ENCODE data around the gene PRKACG. TPM values are rescaled to one million over a fixed set of nuclear protein-coding genes. Genes with fewer than 3 reads are reported as not detected.
"Not testable (repeated sequence)": the region's sequence is repeated elsewhere in the genome, so short reads cannot be mapped to it uniquely, and the experiment has no call there.

Gene PRKACG
- polyA plus RNA-seq, 1 donor, result not detected

DNA sequence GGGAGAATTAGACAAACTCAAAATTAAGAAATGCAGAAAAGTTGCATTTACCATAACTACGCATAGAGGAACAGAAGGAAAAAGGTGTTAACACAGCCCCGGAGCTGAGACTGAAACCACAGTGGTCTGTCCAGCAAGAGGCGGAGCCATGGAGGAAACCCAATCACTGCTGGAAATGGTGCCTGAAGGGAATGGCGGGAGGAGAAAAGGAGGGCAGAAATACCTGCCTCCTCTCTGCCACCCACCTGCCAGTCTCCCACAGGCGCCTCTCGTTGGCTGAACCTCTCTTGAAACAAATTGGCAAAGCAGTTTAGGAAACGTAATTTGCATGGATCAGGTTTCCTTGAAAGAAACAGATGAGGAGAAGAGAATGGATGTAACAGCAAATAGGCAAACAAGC is 9.7 kb upstream of the PRKACG start:
- DNase-seq, result no peak

DNA sequence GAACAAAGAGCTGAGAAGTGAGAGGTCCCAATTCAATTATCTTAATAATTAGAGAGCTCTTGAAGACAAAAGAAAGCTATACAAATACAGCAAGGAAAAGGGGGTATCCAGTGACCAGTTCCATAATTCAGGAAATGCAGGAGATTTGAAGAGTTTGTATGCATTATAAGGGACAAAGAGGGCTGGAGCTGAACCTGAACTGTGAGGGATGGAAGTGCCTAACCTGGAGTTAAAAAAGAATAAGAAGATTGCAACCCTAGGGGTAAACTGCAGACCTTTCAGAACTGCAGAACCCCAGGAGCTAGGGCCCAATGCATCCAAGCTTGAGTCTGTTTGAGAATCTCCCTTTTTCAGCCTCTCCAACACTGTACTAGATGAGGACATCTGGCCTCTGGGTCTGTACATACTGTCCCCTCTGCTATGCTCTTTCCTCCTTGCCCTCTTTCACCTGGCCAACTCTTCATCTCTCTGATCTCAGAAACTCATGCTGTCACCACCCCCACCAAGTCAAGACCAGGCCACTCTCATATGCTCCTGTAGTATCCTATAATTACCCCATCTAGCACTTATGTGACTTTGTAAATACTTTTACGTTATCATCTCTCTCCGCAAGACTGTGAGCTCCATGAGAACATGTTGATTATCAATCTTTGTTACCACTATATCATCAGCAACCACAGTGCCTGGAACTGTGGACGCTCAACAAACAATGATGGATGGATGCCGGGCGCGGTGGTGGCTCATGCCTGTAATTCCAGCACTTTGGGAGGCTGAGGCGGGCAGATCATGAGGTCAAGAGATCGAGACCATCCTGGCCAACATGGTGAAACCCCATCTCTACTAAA is 6.6 kb upstream of the PRKACG start:
- DNase-seq, result no peak

DNA sequence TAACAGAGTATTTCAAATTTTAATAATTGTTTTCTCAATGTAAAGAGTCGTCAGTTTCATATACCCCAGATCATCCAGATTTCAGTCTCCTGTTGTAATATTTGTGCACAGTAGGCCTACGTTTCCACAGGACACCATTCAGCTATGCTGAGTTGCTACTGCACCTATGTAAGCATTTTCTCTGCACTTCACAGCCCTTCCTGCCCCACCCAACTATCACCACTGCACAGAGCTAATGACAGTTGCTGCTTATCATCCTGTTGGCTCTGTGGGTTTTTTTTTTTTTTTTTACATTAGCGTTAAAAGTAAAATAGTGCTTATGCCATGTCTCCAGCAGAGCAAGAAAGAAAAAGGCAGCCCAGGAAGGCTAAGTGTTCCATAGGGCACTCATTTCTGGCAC is 5.9 kb upstream of the PRKACG start:
- DNase-seq, result no peak

DNA sequence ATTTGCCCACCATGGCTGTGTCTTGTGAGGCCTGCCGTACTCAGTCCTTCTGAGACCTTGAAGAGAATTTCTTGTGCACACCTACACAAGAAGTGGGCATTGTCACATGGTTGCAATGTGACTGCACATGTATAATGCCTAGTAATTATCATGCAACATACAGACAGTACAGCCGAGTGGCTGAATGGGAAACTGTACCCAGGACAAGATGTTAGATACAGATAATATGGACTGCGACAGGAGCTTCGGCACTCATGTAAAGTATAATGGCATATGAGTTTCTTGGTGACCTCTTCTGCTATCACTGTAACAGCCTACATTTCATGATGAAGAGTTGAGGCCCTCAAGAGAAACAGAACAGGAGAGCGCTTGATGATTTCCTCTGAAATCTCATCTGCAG is 4.8 kb upstream of the PRKACG start:
- no peak for DNase-seq

DNA sequence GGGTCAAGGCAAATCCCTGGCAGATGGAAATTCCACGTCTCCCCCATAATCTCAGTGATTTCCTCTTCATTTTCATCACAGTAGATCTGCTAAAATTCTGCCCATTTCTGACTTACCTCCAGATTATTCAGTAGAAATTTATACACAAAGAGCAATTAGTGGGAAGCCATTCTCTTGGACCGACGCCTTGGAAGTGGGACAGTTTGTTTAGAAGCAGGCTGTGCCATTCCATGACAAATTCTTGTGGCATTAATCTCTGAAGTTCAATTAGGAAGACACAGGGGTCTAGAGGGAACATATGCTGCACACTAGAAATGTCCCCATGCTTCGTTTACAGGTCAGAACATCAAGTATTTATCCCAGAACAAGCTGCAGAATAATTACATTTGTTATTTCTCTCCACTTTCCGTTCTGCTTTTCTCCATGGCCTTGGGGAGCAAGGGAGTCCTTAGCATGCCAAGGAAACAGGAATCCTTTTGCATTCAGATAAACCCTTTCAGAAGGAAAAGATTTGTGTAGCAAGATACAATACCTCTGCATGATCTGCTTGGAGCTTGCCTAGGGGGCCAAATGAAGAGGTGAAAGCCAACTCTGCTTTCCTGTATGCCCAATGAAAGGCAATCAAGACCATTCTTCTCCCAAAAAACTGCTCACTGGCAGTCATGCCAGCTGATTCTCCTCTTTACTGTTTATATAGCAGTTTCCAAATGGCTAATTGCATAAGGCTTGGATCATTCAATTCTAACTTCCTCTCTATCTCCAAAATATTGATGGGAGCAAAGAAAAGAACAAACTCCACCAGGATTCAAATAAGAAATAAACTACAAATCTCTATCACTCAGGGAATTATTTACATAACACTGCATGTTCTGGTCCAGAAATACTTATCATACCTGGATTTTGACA is 2.5 kb upstream of the PRKACG start:
- DNase-seq, result no peak

DNA sequence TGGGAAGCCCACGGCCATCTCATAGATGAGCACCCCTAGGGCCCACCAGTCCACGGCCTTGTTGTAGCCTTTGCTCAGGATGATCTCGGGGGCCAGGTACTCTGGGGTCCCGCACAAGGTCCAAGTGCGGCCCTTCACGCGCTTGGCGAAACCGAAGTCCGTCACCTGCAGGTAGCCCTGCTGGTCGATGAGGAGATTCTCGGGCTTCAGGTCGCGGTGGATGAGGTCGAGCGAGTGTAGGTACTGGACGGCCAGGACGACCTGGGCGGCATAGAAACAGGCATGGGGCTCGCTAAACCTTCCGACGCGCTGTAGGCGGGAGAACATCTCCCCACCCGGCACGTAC is 558 bp downstream of the PRKACG start:
- no peak for DNase-seq

DNA sequence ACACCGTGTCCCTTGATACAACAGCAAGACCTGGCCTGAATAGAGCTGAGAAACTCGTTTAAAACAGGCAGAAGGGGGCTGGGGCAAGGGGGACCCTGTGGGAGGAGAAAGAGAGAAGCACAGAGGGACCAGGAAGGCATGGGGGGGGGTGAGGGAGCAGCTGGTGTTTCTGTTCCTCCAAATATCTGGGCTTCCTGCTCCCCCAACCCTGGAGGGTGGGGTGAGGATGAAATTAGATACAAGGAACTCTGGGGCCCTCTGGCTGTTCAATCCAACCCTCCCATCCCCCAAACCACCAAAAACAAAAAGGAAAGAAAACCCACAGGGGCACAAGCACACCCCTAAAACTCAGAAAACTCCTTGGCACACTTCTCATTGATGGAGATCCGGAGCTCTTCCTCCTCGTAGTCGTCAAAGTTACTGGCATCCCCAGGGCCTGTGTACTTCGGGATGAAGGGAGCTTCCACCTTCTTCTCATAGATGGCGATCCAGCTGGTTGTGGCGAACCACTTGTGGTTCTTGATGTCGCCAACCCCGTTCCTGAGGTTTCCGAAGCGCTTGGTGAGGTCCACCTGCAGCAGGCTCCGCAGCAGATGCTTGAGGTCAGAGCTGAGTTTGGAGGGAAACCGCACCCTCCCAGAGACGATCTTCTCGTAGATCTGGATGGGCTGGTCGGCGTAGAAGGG is 1.1 kb downstream of the PRKACG start:
- no peak for DNase-seq

DNA sequence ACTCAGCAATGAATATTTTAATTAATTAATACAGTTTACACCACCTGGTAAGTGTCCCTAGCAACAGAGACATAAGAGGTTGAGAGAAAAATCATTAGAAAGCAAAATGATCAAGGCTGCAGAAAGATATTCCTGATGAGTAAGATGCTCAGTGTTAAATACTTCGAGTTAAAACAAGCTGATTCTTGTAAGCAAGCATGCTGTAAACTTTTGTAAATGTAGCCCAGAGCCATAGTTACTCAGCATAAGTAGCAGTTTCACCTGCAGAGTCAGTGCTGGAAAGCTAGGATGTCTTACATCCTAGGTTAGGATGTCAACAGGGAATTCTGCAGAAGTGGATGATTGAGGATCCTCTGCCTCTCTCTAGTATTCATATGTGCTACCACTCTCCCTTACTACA is 4.2 kb downstream of the PRKACG start:
- no peak for DNase-seq

DNA sequence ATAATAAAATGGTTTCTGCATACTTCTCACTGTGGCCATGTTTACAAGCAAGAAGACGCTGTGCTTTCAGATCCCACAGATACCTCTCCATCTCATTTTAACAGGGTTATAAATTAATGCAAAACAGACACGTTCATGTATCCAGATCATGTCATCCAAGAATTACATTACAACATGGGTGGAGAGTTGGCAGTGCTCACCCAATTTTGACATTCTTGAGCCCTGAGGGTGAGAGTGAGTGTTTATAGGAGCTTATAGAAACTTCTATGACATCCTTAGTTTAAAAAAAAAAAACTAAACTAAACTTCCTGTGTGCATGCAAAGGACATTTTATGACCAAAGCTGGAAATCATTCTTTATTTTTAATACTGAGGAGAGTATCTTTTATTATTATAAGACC is 9.1 kb downstream of the PRKACG start:
- DNase-seq, result no peak

DNA sequence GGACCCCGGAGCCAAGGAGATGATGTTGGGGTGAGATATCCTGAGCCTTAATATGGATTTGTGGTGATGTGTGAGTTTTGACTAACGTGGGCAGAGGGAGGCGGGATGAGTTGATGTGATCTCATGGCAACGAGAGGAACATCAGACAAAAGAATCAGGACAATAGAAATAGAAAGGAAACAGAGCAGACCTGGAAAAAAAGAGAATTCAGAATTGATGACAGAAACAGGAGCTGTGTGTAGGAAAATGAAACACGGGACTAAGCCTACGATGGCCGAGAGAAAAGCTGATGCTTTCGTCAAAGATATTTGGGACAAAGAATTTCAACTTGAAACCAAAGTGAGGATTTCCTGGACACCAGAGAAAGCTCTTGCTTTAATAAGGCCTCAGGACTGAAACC is 10.9 kb downstream of the PRKACG start:
- DNase-seq, result no peak

DNA sequence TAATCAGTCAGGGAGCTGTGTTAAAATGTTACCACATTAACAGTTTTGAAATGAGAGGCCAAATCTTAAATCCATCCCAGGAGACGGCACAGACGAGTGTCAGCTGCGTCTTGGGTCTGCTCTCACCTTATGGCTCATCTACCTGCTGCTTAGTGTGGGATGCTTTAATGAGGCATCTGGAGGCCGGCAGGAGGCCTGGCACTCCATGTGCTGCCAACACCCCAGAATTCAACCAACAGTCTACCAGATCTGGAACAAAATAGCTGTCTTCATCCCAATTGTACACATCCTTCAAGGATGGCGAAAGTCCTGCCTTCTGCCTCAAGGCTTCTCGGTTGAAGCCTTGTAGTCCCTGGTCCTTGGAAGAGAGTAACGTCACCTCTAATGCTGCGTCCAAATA is 12.0 kb downstream of the PRKACG start:
- DNase-seq, result no peak

DNA sequence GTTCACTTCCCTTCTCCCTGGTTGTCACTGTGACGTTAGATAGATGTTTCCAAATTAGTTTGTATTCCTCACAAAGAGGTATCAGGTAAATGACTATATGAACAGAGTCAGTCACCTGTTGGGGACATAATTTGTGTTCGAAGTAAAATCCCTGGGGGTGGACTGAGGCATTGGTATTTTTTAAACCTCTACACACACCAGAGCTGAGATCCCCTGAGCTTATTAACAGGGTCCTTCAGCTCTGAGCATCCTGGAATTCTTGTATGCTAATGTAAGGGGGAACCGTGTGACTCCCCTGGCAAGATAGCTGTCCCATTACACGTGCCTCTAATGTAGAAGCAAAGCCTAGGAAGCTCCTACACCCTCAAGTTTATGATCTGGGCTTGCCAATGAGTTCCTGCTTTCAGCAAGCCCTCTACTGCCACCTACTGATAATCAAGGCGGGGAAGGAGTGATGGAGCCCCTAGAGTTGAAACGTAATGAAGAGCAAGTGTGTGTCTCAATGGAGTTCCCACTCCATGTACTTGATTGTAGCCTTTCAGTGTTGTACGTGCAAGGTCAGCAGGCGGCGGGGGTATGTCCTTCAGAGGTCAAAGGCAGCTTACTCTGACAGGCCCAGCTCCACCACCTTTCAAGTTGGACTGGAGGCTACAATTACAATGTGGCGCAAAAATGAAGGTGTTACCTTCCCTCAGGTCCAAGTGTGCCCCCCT is 14.4 kb downstream of the PRKACG start:
- peak; percentile 50 for DNase-seq

DNA sequence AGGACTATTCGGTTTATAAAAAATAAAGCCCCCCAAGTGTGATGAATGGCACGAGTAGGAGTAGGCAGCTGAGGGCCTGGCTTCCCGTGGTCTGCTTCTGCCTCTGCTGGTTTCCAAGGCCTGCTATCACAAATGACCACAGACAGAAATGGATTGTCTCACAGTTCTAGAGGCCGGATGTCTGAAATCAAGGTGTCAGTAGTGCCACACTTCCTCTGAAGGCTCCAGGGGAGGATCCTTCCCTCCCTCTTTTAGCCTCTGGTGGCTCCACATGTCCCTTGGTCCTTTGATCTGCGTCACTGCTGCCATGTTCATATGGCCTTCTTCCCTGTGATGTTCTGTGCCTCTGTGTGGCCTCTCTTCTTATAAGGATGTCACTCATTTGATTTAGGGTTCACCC is 15.1 kb downstream of the PRKACG start:
- no peak for DNase-seq

DNA sequence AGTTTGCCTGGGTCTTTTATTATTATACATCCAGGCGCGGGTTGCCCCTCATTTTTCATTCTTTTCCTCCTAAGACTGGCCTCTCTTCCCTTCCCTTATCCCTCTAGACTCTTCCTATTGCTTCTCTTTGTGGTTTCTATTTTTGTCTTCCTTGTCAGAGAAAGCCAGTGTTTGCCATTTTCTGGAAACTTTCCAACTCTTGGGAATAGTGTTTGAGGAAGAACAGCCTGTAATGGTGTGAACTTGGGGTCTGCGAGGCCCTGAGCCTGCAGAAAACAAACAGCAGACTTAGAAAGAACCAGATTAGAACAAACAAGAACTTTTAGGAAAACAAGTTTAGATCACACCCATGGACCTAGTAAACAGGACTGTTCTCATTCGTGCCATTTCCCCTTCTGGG is 15.5 kb downstream of the PRKACG start:
- DNase-seq, result no peak

DNA sequence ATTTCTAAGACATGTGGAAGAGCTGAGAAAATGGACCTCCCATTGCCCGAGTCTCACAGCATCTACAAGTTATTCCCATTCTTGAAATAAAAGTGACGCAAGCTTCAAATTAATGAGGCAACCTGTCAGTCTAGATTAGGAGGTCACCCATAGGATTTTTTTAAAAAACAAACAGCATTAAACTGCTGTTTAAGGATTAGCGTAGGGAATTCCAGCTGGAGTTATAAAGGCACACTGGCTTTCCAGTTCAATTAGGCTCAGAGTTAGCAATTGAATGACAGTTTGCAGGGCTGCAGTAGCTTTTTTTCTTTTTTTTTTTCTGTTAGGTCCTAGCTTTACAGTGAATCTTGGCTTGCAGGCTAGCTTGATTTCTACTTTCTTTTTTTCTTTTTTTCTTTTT is 16.2 kb downstream of the PRKACG start:
- DNase-seq, result no peak

DNA sequence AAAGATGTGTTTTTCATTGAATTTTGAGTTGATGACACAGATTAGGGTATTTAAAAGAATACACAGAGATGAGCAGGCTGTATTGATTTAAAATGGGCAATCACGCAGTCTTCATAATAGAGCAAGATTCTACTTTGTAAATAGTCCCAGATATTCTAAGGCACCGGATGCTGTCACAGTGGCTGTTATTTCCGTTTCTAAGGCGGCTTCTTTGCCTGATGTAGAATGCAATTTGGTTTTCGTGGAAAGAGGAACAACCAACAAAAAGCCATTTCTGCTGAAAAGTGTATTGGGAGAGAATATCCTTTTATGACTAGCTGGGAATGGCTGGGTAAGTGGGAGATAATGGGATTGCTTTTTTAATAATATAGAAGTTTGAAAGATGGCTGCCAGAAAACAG is 17.5 kb downstream of the PRKACG start:
- no peak for DNase-seq

DNA sequence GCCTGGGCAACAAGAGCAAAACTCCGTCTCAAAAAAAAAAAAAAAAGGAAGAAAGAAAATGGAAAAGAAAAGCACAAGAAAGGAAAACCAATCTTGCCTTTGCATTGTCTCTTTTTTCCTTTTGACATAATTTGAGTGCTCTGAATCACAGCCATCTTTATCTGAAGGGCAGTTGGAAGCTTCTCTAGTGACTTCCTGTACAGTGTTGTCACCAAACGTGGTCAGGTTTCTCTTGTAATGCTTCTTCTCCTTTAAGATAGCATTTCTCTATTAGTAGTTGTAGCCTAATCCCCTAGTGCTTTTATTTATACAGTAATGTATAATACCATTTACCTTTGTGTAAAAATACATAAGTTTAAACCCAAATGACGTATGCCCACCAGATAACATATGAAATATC is 18.1 kb downstream of the PRKACG start:
- no peak for DNase-seq

DNA sequence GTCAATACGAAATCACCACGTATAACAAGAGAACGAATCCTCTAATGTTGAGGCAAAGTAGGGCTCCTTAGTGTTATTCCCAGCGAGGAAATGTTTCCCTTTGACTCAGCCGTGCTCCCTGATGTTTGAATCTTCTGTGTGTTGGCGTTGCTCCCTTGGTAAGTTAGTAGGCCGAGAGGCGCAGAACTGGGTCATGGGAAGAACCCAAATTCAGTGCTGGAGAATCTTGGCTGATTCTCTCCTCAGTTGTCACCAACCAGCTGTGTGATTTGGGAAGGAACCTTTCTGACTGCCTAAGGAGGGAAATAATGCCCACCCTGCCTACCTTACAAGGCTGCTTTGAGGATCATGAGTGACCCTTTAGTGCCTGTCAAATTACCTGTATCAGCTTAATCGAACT is 22.5 kb downstream of the PRKACG start:
- no peak for DNase-seq

DNA sequence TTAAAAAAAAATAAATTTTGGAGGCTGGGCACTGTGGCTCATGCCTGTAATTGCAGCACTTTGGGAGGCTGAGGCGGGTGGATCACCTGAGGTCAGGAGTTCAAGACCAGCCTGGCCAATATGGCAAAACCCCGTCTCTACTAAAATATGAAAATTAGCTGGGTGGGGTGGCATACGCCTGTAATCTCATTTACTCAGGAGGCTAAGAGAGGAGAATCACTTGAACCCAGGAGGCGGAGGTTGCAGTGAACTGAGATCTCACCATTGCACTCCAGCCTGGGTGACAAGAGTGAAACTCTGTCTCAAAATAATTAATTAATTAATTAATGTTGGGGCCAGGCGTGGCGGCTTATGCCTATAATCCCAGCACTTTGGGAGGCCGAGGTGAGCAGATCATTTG is 27.0 kb downstream of the PRKACG start:
- DNase-seq, result not testable (repeated sequence)

DNA sequence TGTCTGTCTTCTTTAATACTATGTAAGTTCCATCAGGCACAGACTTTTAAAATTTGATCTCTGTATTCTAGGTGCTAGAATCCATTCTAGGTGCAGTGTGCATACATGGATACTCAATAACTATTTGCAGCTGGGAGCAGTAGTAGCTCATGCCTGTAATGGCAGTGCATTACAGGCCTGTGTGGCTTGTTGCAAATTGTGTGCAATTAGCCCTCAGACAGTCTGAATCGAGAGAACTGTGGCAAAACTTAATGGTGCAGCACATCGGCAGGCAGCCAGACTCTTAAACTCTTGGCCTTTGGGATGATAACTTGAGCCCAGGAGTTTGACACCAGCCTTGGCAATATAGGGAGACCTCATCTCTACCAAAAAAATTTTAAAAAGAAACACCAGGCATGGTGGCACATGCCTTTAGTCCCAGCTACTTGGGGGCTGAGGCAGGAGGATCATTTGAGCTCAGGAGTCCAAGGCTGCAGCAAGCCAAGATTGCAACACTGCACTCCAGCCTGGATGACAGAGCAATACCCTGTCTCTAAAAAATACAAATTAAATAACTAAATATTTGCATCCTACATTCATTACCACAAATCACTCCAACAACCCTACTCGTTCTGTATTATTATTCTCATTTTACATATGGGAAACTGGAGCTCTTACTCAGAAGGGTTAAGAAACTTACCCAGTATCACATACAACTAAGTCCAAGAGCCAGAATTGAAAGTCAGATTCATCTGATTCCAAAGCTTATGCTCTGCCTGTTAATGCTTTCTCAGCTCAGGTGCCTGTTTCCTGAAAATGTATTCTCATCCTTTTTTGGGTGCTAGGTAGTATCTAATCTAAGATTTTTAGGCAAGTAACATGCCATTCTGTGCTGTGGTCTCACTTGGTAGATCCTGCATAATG is 30.1 kb downstream of the PRKACG start:
- DNase-seq, result no peak

DNA sequence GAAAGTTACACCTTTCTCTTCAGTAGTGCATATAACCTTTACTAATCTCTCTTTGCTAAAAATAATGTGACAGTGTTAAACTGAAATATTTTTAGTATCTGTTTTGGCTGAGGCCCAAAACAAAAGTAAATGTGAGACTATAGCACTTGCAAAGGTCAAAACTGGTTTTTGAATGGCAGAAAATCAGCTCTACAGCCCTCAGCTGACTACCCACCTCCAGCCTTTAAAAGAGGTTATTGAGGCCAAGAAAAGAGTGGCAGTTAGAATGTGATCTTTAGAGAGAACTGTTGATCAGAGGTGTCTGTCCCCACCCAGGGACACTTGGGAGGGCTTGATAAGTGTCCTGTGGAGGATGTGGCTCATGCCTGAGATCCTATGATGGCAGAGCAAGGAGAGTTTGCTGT is 30.9 kb downstream of the PRKACG start:
- DNase-seq, result no peak

DNA sequence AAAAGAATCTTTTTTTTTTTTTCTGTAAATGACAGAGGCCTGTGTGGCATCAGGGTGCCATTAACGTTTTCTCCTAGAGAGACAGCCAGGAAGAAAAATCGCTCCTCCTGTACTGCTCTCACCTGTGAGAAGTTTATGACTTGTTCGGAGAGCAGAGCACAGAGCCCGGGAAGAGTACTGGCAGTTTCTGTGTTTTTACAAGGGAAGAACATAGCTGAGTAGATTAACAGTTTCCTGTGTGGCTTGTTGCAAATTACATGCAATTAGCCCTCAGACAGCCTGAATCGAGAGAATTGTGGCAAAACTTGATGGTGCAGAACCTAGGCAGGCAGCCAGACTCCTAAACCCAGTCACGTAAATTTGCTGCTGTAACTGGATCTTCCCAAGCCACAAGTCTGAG is 32.1 kb downstream of the PRKACG start:
- no peak for DNase-seq

Data from hindlimb muscle (tissue), 1 donor.